Caco-2 (cell line): ENCODE data around the gene IL1B. TPM values are rescaled to one million over a fixed set of nuclear protein-coding genes. Genes with fewer than 3 reads are reported as not detected.

Source experiments
- BruUV-seq: library from RNA; stranded (reverse); fragments of 400-500 nt; replicated peaks from 2 replicates; lab custom pipeline; 2021; lab: Mats Ljungman, UMichigan
- CTCF ChIA-PET: fragments of 300-600 bp; sonication (Branson Sonifier 250); formaldehyde crosslinking; loops from one replicate; lab custom pipeline; 2022; ENCODE audit warnings: antibody characterized with exemption; lab: Charles Lee
- POLR2A ChIA-PET: fragments of 300-600 bp; sonication (Branson Sonifier 250); formaldehyde crosslinking; loops from one replicate; lab custom pipeline; 2022; ENCODE audit warnings: antibody characterized with exemption; lab: Charles Lee
- DNase-seq, 2 experiments: peaks; one replicate each; pipeline versions ENCODE4 v3.0.0 to v3.0.0-alpha.2; 2020 to 2022
- H3K27me3 ChIP-seq: replicated peaks from 2 replicates; pipeline ENCODE4 v1.6.0; 2011; ENCODE audit warnings: low read length; ENCODE audit not compliant: control insufficient read depth, insufficient read depth
- H3K36me3 ChIP-seq: 2 replicates; pipeline ENCODE4 v1.5.1; 2011; ENCODE audit warnings: low read length; ENCODE audit not compliant: control insufficient read depth, insufficient read depth
- H3K4me1 ChIP-seq: fragments of 250-450 bp; sonication (Bioruptor Pico); 2 replicates; pipeline ENCODE4 v1.5.1; 2020; ENCODE audit warnings: mild to moderate bottlenecking
- H3K4me3 ChIP-seq: 2 replicates; pipeline ENCODE4 v1.5.1; 2011; ENCODE audit warnings: low read depth, mild to moderate bottlenecking, control low read depth, low read length
- H3K9me3 ChIP-seq: fragments of 250-450 bp; sonication (Bioruptor Pico); 2 replicates; pipeline ENCODE4 v1.5.1; 2020; ENCODE audit warnings: mild to moderate bottlenecking, moderate library complexity
- H3K27ac Mint-ChIP-seq: one replicate; pipeline ENCODE4 v1.8.0; 2022; ENCODE audit warnings: mixed read lengths; ENCODE audit not compliant: unreplicated experiment
- H3K27me3 Mint-ChIP-seq: one replicate; pipeline ENCODE4 v1.8.0; 2022; ENCODE audit warnings: mixed read lengths; ENCODE audit not compliant: insufficient read depth, unreplicated experiment
- H3K36me3 Mint-ChIP-seq: one replicate; pipeline ENCODE4 v1.8.0; 2022; ENCODE audit warnings: mild to moderate bottlenecking, mixed read lengths; ENCODE audit not compliant: insufficient read depth, unreplicated experiment
- H3K4me1 Mint-ChIP-seq: one replicate; pipeline ENCODE4 v1.8.0; 2022; ENCODE audit warnings: low read depth, mixed read lengths; ENCODE audit not compliant: unreplicated experiment
- H3K4me3 Mint-ChIP-seq: one replicate; pipeline ENCODE4 v1.8.0; 2022; ENCODE audit warnings: mild to moderate bottlenecking, moderate library complexity, mixed read lengths; ENCODE audit not compliant: unreplicated experiment
- H3K9me3 Mint-ChIP-seq: one replicate; pipeline ENCODE4 v1.8.0; 2022; ENCODE audit warnings: mixed read lengths; ENCODE audit not compliant: unreplicated experiment
- intact Hi-C: fragments of 100-400 bp; cut with micrococcal nuclease; formaldehyde crosslinking; loops from one replicate; pipeline ENCODE4 v1.10.0; 2022; ENCODE audit not compliant: unreplicated experiment
- total RNA-seq: library from RNA; stranded (reverse); gene quantifications from 2 replicates; pipeline ENCODE4 v1.2.3, GENCODE V29; 2022
- TF ChIP-seq, protein P1 (sequence below), 2 experiments: fragments of 200-600 bp in 1 of 2; IDR thresholded peaks; 1 replicate in 1 of 2; 2 replicates in 1 of 2; pipeline versions ENCODE4 v1.5.1 to v1.8.0; 2011 to 2022; ENCODE audit warnings: antibody characterized with exemption in 1 of 2, control low read depth in 1 of 2, inconsistent platforms in 1 of 2, low read depth in 1 of 2, low read length in 1 of 2, mild to moderate bottlenecking in 1 of 2, moderate library complexity in 1 of 2; ENCODE audit not compliant: insufficient read depth in 1 of 2, severe bottlenecking in 1 of 2, unreplicated experiment in 1 of 2

IL1B gene
- total RNA-seq, 1 experiment from 2014 or later: 0.18 TPM

DNA sequence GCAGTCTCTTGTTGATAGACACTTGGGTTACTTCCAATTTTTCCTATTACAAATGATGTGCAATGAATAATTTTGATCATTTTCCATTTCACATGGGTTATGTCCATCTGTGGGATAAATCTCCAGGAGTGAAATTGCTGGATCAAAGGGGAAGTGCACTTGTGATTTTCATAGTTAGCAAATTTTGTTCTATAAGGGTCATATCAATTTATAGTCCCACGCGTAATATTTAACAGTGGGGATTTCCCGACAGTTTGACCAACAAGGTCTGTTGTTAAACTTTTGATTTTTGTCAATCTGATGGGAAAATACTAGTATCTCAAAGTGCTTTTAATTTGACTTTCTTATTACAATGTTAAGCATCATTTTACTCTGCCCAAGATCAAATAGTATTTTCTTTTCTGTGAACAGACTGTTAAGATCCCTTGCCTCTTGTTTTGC, 8.3 kb downstream of the IL1B start:
- H3K9me3 Mint-ChIP-seq: no peaks in the 10 kb centered on the region
- TF ChIP-seq, protein P1, sequence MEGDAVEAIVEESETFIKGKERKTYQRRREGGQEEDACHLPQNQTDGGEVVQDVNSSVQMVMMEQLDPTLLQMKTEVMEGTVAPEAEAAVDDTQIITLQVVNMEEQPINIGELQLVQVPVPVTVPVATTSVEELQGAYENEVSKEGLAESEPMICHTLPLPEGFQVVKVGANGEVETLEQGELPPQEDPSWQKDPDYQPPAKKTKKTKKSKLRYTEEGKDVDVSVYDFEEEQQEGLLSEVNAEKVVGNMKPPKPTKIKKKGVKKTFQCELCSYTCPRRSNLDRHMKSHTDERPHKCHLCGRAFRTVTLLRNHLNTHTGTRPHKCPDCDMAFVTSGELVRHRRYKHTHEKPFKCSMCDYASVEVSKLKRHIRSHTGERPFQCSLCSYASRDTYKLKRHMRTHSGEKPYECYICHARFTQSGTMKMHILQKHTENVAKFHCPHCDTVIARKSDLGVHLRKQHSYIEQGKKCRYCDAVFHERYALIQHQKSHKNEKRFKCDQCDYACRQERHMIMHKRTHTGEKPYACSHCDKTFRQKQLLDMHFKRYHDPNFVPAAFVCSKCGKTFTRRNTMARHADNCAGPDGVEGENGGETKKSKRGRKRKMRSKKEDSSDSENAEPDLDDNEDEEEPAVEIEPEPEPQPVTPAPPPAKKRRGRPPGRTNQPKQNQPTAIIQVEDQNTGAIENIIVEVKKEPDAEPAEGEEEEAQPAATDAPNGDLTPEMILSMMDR (IDR thresholded peaks at IDR 0.05; ENCODE audit: insufficient read depth in 1 of 2, low read depth in 1 of 2, low read length in 1 of 2, severe bottlenecking in 1 of 2, unreplicated experiment in 1 of 2): no peak

DNA sequence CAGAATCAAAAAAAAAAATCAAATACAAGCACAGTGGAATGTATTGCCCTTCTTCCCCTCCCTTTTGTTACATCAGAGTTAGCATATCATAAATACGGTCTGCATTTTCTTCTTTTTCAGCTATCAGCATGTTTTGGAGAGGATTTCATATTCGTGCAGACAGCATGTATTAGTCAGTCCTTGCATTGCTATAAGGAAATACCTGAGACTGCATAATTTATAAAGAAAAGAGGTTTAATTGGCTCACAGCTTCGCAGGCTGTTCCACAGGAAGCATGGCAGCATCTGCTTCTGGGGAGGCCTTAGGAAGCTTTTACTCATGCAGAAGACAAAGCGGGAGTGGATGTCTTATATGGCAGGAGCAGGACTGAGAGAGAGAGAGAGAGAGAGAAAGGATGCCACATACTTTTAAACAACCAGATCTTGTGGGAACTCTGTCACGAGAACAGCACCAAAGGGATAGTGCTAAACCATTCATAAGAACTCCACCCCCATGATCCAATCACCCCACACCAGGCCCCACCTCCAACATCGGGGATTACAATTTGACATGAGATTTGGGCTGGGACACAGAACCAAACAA, 8.9 kb downstream of the IL1B start:
- no peak overlapping the region for H3K4me3 Mint-ChIP-seq
- no peaks in the 10 kb centered on the region for H3K36me3 Mint-ChIP-seq
- DNase-seq: no peak
- no peak overlapping the region for H3K27ac Mint-ChIP-seq
- no peaks in the 10 kb centered on the region for H3K4me1 ChIP-seq
- no peaks in the 10 kb centered on the region for H3K27me3 Mint-ChIP-seq
- intact Hi-C loops: no loop called here
- no peaks in the 10 kb centered on the region for H3K9me3 ChIP-seq
- no peak overlapping the region for H3K4me3 ChIP-seq
- ChIA-PET CTCF (no interaction called here), POLR2A (no interaction called here)
- no peaks in the 10 kb centered on the region for H3K9me3 Mint-ChIP-seq
- no peaks in the 10 kb centered on the region for H3K36me3 ChIP-seq
- BruUV-seq: no TSS peak
- TF ChIP-seq, protein P1 (IDR thresholded peaks at IDR 0.05; ENCODE audit: insufficient read depth in 1 of 2, low read depth in 1 of 2, low read length in 1 of 2, severe bottlenecking in 1 of 2, unreplicated experiment in 1 of 2): no peak
- H3K27me3 ChIP-seq: no peaks in the 10 kb centered on the region
- H3K4me1 Mint-ChIP-seq: no peaks in the 10 kb centered on the region

More for the DNA sequence above, 8.3 kb downstream of the IL1B start:
- Histone ChIP-seq H3K27me3 (no peaks in the 10 kb centered on the region), H3K4me3 (no peak overlapping the region), H3K36me3 (no peaks in the 10 kb centered on the region), H3K4me1 (no peaks in the 10 kb centered on the region), H3K9me3 (no peaks in the 10 kb centered on the region)
- no peak overlapping the region for H3K27ac Mint-ChIP-seq
- H3K4me3 Mint-ChIP-seq: no peak overlapping the region
- no peaks in the 10 kb centered on the region for H3K36me3 Mint-ChIP-seq
- no TSS peak for BruUV-seq
- intact Hi-C loops: no loop called here
- ChIA-PET CTCF (no interaction called here), POLR2A (no interaction called here)
- no peak for DNase-seq
- no peaks in the 10 kb centered on the region for H3K4me1 Mint-ChIP-seq
- H3K27me3 Mint-ChIP-seq: no peaks in the 10 kb centered on the region

DNA sequence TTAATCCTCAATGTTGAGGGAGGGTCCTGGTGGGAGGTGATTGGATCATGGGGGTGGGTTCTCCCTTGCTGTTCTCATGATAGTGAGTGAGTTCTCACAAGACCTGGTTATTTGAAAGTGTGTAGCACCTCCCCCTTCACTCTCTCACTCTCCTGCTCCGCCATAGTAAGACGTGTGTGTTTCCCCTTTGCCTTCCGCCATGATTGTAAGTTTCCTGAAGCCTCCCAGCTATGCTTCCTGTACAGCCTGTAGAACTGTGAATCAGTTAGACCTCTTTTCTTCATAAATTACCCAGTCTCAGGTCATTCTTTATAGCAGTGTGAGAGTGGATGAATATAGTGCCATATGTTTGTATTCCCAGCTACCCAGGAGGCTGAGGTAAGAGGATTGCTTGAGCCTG, 9.6 kb downstream of the IL1B start:
- no peak overlapping the region for H3K27ac Mint-ChIP-seq
- H3K9me3 Mint-ChIP-seq: no peaks in the 10 kb centered on the region
- TF ChIP-seq, protein P1 (IDR thresholded peaks at IDR 0.05; ENCODE audit: insufficient read depth in 1 of 2, low read depth in 1 of 2, low read length in 1 of 2, severe bottlenecking in 1 of 2, unreplicated experiment in 1 of 2): no peak
- no peaks in the 10 kb centered on the region for H3K9me3 ChIP-seq
- no peaks in the 10 kb centered on the region for H3K27me3 ChIP-seq
- no peaks in the 10 kb centered on the region for H3K36me3 Mint-ChIP-seq
- H3K4me1 Mint-ChIP-seq: no peaks in the 10 kb centered on the region
- ChIA-PET CTCF (no interaction called here), POLR2A (no interaction called here)
- intact Hi-C loops: no loop called here
- DNase-seq: no peak
- H3K4me3 Mint-ChIP-seq: no peak overlapping the region
- H3K36me3 ChIP-seq: no peaks in the 10 kb centered on the region
- no TSS peak for BruUV-seq
- no peaks in the 10 kb centered on the region for H3K27me3 Mint-ChIP-seq
- no peaks in the 10 kb centered on the region for H3K4me1 ChIP-seq
- no peak overlapping the region for H3K4me3 ChIP-seq
